ENCODE data around the gene CDAN1. TPM values are rescaled to one million over a fixed set of nuclear protein-coding genes. Genes with fewer than 3 reads are reported as not detected.

The CDAN1 gene
- total and polyA plus RNA-seq, 10 of the 15 experiments (the other 5 are each of a cell fraction or from before 2014, with no cell fraction given): 0.56 to 14.2 (median 6.7) TPM

GRCh38 chr15:42736178-42736792 lies 643 bp downstream of the CDAN1 start:
- Histone ChIP-seq H3K4me3 (peak overlapping the region; percentile 88), H3K36me3 (ENCODE audit: control insufficient read depth in 2 of 2, insufficient read depth in 2 of 2, low read length in 1 of 2) (peaks cover 8% of the 10 kb centered on the region in 2 experiments; a peak in 3 of 4 replicates), H3K4me2 (ENCODE audit: control insufficient read depth, insufficient read depth) (peak overlapping the region; percentile 86), H3K27ac (ENCODE audit: control insufficient read depth, insufficient read depth) (peak overlapping the region; percentile 69), H4K20me1 (ENCODE audit: control insufficient read depth, insufficient read depth) (no peaks in the 10 kb centered on the region), H3K9me3 (replicated peaks; ENCODE audit: control insufficient read depth, insufficient read depth, low read length) (no peaks in the 10 kb centered on the region), H3K4me1 (ENCODE audit: control insufficient read depth, insufficient read depth, low read length) (peaks cover 18% of the 10 kb centered on the region), H2AFZ (ENCODE audit: control insufficient read depth, low read depth, low read length) (peak overlapping the region; percentile 94), H3K27me3 (replicated peaks in 1 of 2; ENCODE audit: control insufficient read depth in 2 of 2, insufficient read depth in 2 of 2, low read length in 1 of 2) (no peaks in the 10 kb centered on the region), H3K9ac (ENCODE audit: control insufficient read depth, insufficient read depth, low read length) (peak overlapping the region; percentile 77), H3K79me2 (ENCODE audit: control insufficient read depth, insufficient read depth, low read length) (peaks cover 6% of the 10 kb centered on the region)
- DNase-seq (ENCODE audit: low read depth, low spot score) (no peak), FAIRE-seq (no peak), ATAC-seq (peak; percentile 59)
- CTCF ChIA-PET: interaction anchor here (6.2 kb wide), 1 partner anchor 190 kb away, joined by 26 read pairs; no protein-coding TSS in a partner anchor
- POLR2A ChIA-PET: interaction anchor here (0.5 kb wide), 1 partner anchor 1543 kb away, joined by 5 read pairs; no protein-coding TSS in a partner anchor
- RAD21 ChIA-PET (ENCODE audit: unreplicated experiment): interaction anchor here (1.5 kb wide), 1 partner anchor 190 kb away, joined by 6 read pairs; no protein-coding TSS in a partner anchor
- in situ Hi-C loops (cut with MboI) (no loop called here), intact Hi-C loops (cut with micrococcal nuclease; ENCODE audit: unreplicated experiment) (loop anchor here (10.0 kb wide), 1 partner anchor 189 kb away; the partner anchor contains the start of gene TTBK2)
- SMC1A ChIA-PET (ENCODE audit: uncharacterized antibody, unreplicated experiment): interaction anchor here (0.6 kb wide), 1 partner anchor 448 kb away, joined by 3 read pairs; no protein-coding TSS in a partner anchor
- under 1% methylated on average over 38 of the region's 55 CpGs for WGBS (ENCODE audit: insufficient coverage, insufficient replicate concordance, low lambda C conversion rate, missing lambda C conversion rate)
- TF ChIP-seq SKIL (IDR thresholded peaks at IDR 0.05; ENCODE audit: low read depth, poor library complexity, severe bottlenecking) (no peak), ATF7 (IDR thresholded peaks at IDR 0.05; ENCODE audit: low read depth) (no peak), SMARCA5 (IDR thresholded peaks at IDR 0.05) (no peak), ZZZ3 (IDR thresholded peaks at IDR 0.05; ENCODE audit: control insufficient read depth, insufficient read length, low read depth) (no peak), BACH1 (IDR thresholded peaks at IDR 0.05; ENCODE audit: borderline replicate concordance) (0 out of 2 replicates have a peak, but pooled peaks have one; percentile 13), JUND (IDR thresholded peaks at IDR 0.05; ENCODE audit: low read depth, low read length) (no peak)
- TF ChIP-seq, protein P1, sequence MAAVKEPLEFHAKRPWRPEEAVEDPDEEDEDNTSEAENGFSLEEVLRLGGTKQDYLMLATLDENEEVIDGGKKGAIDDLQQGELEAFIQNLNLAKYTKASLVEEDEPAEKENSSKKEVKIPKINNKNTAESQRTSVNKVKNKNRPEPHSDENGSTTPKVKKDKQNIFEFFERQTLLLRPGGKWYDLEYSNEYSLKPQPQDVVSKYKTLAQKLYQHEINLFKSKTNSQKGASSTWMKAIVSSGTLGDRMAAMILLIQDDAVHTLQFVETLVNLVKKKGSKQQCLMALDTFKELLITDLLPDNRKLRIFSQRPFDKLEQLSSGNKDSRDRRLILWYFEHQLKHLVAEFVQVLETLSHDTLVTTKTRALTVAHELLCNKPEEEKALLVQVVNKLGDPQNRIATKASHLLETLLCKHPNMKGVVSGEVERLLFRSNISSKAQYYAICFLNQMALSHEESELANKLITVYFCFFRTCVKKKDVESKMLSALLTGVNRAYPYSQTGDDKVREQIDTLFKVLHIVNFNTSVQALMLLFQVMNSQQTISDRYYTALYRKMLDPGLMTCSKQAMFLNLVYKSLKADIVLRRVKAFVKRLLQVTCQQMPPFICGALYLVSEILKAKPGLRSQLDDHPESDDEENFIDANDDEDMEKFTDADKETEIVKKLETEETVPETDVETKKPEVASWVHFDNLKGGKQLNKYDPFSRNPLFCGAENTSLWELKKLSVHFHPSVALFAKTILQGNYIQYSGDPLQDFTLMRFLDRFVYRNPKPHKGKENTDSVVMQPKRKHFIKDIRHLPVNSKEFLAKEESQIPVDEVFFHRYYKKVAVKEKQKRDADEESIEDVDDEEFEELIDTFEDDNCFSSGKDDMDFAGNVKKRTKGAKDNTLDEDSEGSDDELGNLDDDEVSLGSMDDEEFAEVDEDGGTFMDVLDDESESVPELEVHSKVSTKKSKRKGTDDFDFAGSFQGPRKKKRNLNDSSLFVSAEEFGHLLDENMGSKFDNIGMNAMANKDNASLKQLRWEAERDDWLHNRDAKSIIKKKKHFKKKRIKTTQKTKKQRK (IDR thresholded peaks at IDR 0.05; ENCODE audit: low read depth, low read length): no peak
- BruUV-seq (replicated peaks): no TSS peak

Measured in GM12878 (cell line).